Peyer's patch (tissue), 4 donors: ENCODE measurements around the gene NEMP2. TPM values are rescaled to one million over a fixed set of nuclear protein-coding genes. Genes with fewer than 3 reads are reported as not detected.
A peak's percentile ranks its signal among the peaks of the same experiment; 100 is the strongest.
"Not testable (repeated sequence)": the region's sequence is repeated elsewhere in the genome, so short reads cannot be mapped to it uniquely, and the experiment has no call there.

ENCODE experiments used
- DNase-seq, 3 donors: peaks; one replicate each; pipeline ENCODE4 v3.0.0-alpha.2; 2017 to 2019
- H3K27ac ChIP-seq, 4 donors: fragments of 200-600 bp; sonication (generic); one replicate each; pipeline ENCODE4 v1.5.1; 2016 to 2019
- H3K27me3 ChIP-seq, 2 donors: fragments of 200-600 bp; sonication (generic); one replicate each; pipeline ENCODE4 v1.5.1; 2019
- H3K36me3 ChIP-seq, 3 donors: fragments of 200-600 bp; sonication (generic); one replicate each; pipeline ENCODE4 v1.5.1; 2016 to 2019
- H3K4me1 ChIP-seq, 4 donors: fragments of 200-600 bp; sonication (generic); one replicate each; pipeline ENCODE4 v1.5.1; 2016 to 2019
- H3K4me3 ChIP-seq, 4 donors: fragments of 200-600 bp; sonication (generic); 1 replicate in 3 of 4; 2 replicates in 1 of 4; pipeline ENCODE4 v1.5.1; 2016 to 2019; ENCODE audit warnings: mild to moderate bottlenecking in 1 of 4
- H3K9me3 ChIP-seq, 4 donors: fragments of 200-600 bp; sonication (generic); one replicate each; pipeline ENCODE4 v1.5.1; 2016 to 2019; ENCODE audit warnings: mild to moderate bottlenecking in 1 of 4
- CTCF ChIP-seq, 6 experiments: fragments of 450-650 bp in 4 of 6; fragments of 200-600 bp in 2 of 6; sonication (generic) in 1 of 6; IDR thresholded peaks; one replicate each; pipeline ENCODE4 v1.5.1; 2017 to 2019; ENCODE audit warnings: antibody characterized with exemption in 6 of 6, mild to moderate bottlenecking in 3 of 6, moderate library complexity in 1 of 6
- POLR2A ChIP-seq, 2 donors: fragments of 450-650 bp; IDR thresholded peaks; one replicate each; pipeline ENCODE4 v1.5.1; 2017; ENCODE audit warnings: antibody characterized with exemption in 2 of 2, mild to moderate bottlenecking in 2 of 2, moderate library complexity in 2 of 2
- total RNA-seq, 4 donors: library from RNA; depleted of rRNA; stranded (reverse); fragments of >200 nt; gene quantifications; one replicate each; pipeline ENCODE4 v1.1.0, GENCODE V29; 2016

NEMP2 gene
- total RNA-seq, 4 donors from 2014 or later: 0.85 to 11.6 (median 1.8) TPM

DNA sequence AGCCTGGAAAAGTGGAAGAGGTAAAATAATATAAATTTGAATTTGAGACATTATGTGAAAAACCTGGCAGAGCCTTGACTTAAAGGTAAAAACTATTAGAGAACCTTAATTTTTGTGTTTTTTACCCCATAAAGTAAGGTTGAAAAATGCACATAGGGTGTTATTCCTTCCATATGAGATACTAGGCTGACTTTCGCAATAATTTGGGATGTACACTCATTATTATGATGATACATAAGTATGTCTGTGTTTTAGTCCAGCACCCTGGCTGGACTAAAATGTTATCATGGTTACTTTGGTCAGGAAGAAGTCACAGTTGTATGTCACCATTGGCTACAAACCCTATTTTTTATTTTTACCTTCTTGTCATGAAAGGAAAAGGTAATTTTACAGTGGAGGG, 19.8 kb downstream of the NEMP2 start:
- no peak for DNase-seq
- Histone ChIP-seq H3K4me1 (no peaks in the 10 kb centered on the region), H3K9me3 (no peaks in the 10 kb centered on the region), H3K36me3 (no peaks in the 10 kb centered on the region), H3K4me3 (no peak overlapping the region), H3K27ac (no peak overlapping the region), H3K27me3 (no peaks in the 10 kb centered on the region)
- TF ChIP-seq POLR2A (IDR thresholded peaks at IDR 0.05) (no peak), CTCF (IDR thresholded peaks at IDR 0.05) (no peak)

GRCh38 chr2:190513877-190514276, 20.6 kb downstream of the NEMP2 start:
- H3K36me3 ChIP-seq: no peaks in the 10 kb centered on the region

DNA sequence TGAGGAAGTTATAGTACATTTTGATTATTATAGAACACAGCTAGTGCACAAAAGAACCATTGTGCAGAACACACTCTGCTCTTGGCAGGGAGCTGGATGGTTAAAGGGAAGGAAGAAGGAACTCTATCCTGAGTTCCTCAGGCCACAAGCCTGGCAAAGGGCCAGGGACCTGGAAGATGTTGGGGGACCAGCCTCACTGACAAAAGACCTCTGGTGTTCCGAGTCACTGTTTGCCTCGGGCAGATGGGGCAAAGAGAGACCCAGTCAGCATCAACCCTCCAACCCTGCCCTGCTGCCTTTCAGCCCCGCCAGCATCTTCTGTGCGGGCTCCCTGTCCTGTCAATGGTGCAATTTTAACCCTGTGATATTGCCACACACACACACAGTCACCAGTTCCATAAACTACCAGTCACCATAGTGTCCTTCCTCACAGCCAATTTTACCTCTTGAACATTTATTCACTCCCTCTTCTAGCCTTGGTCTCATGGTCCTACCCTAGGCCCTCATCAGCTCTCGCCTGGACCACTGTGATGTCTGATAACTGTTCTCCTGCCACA, 21.9 kb downstream of the NEMP2 start:
- no peaks in the 10 kb centered on the region for H3K36me3 ChIP-seq
- no peak overlapping the region for H3K27ac ChIP-seq
- no peak for DNase-seq
- no peaks in the 10 kb centered on the region for H3K4me1 ChIP-seq
- H3K4me3 ChIP-seq: no peak overlapping the region
- no peaks in the 10 kb centered on the region for H3K27me3 ChIP-seq
- TF ChIP-seq POLR2A (IDR thresholded peaks at IDR 0.05) (no peak), CTCF (IDR thresholded peaks at IDR 0.05) (no peak)
- H3K9me3 ChIP-seq: no peaks in the 10 kb centered on the region

More at GRCh38 chr2:190513877-190514276, 20.6 kb downstream of the NEMP2 start:
- DNase-seq: no peak
- Histone ChIP-seq H3K4me1 (no peaks in the 10 kb centered on the region), H3K4me3 (no peak overlapping the region), H3K27me3 (no peaks in the 10 kb centered on the region), H3K9me3 (no peaks in the 10 kb centered on the region), H3K27ac (no peak overlapping the region)
- TF ChIP-seq CTCF (IDR thresholded peaks at IDR 0.05) (no peak), POLR2A (IDR thresholded peaks at IDR 0.05) (no peak)

DNA sequence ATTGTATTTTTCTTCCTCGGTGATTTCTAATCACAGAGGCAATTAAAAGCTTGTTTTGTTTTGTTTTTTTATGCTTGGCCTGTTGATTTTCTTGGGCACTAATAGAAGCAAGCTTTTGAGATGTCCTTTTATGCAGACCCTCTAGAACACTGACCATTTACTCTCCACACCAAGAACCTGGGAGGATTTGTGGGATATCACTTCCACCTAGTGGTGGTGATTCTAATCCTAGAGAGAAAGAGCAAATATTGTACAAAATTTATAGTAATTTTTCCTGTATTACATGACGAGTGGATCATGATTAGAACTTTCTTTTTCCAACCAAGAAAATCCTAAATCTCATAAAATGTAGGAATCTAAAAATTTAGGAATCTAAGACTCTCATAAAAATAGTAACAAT, 23.4 kb downstream of the NEMP2 start:
- DNase-seq: no peak
- Histone ChIP-seq H3K27ac (no peak overlapping the region), H3K4me3 (no peak overlapping the region), H3K36me3 (no peaks in the 10 kb centered on the region), H3K27me3 (no peaks in the 10 kb centered on the region), H3K9me3 (no peaks in the 10 kb centered on the region), H3K4me1 (no peaks in the 10 kb centered on the region)
- TF ChIP-seq CTCF (IDR thresholded peaks at IDR 0.05): peak in 4 of 6 experiments; percentile 27 to 56 (median 44)
- no peak for TF ChIP-seq POLR2A (IDR thresholded peaks at IDR 0.05)

- H3K9me3 ChIP-seq, H3K27ac ChIP-seq, DNase-seq, H3K36me3 ChIP-seq, H3K4me3 ChIP-seq, H3K4me1 ChIP-seq, H3K27me3 ChIP-seq: not testable (repeated sequence)
Observed at GRCh38 chr2:190509895-190510294, 24.6 kb downstream of the NEMP2 start.

GRCh38 chr2:190507135-190507534, 27.4 kb downstream of the NEMP2 start:
- H3K4me1 ChIP-seq: no peaks in the 10 kb centered on the region
- TF ChIP-seq POLR2A (IDR thresholded peaks at IDR 0.05): no peak
- TF ChIP-seq CTCF (IDR thresholded peaks at IDR 0.05): no peak
- no peaks in the 10 kb centered on the region for H3K27me3 ChIP-seq
- no peak overlapping the region for H3K4me3 ChIP-seq
- H3K36me3 ChIP-seq: peaks cover 0 to 24% (median 0%) of the 10 kb centered on the region in 3 donors
- H3K9me3 ChIP-seq: no peaks in the 10 kb centered on the region
- no peak overlapping the region for H3K27ac ChIP-seq
- DNase-seq: no peak
